AG04450 (cell line): ENCODE results near the gene TTC7B. TPM values are rescaled to one million over a fixed set of nuclear protein-coding genes. Genes with fewer than 3 reads are reported as not detected.
"Not testable (repeated sequence)": the region's sequence is repeated elsewhere in the genome, so short reads cannot be mapped to it uniquely, and the experiment has no call there.

Source experiments
- CTCF ChIA-PET: fragments of 300-600, 350-600 bp; formaldehyde crosslinking; extraction: SDS; loops from one replicate; lab custom pipeline; 2022; ENCODE audit warnings: antibody characterized with exemption, inconsistent platforms; lab: Charles Lee
- POLR2A ChIA-PET: fragments of 350-600 bp; formaldehyde crosslinking; extraction: SDS; loops from one replicate; lab custom pipeline; 2021; ENCODE audit warnings: antibody characterized with exemption, inconsistent platforms; lab: Yijun Ruan, JAX
- DNase-seq: peaks from one replicate; pipeline ENCODE4 v3.0.0-alpha.2; 2011; ENCODE audit warnings: low read depth, low spot score
- H3K27ac ChIP-seq: one replicate; pipeline ENCODE4 v1.5.1; 2012; ENCODE audit warnings: low read depth, low read length, control low read depth
- H3K27me3 ChIP-seq: one replicate; pipeline ENCODE4 v1.6.0; 2012; ENCODE audit warnings: low read length; ENCODE audit not compliant: control insufficient read depth, insufficient read depth
- H3K4me3 ChIP-seq: 2 replicates; pipeline ENCODE4 v1.5.1; 2011; ENCODE audit warnings: mild to moderate bottlenecking, low read depth, low read length, control low read depth
- H3K9me3 ChIP-seq: 2 replicates; pipeline ENCODE4 v1.5.1; 2012; ENCODE audit warnings: low read length; ENCODE audit not compliant: control insufficient read depth, insufficient read depth
- CTCF ChIP-seq: IDR thresholded peaks from 2 replicates; pipeline ENCODE4 v1.5.1; 2011; ENCODE audit warnings: low read depth, low read length, control low read depth, inconsistent platforms
- polyA minus RNA-seq: library from RNA; depleted of rRNA, polyadenylated mRNA; stranded (reverse); fragments of >200 nt; gene quantifications from 2 replicates; pipeline ENCODE4 v1.2.3, GENCODE V29; 2011; rRNA and poly(A)+ RNA removed
- polyA plus RNA-seq: library from polyadenylated mRNA; depleted of rRNA; stranded (reverse); fragments of >200 nt; gene quantifications from 2 replicates; pipeline ENCODE4 v1.2.3, GENCODE V29; 2011; rRNA removed

The TTC7B gene
- 36.0 and 37.7 TPM in 2 replicates for polyA plus RNA-seq
- polyA minus RNA-seq = 60.6 and 66.7 TPM in 2 replicates

- POLR2A ChIA-PET = interaction anchor here (0.5 kb wide), 1 partner anchor 34 kb away, joined by 4 read pairs; no protein-coding TSS in a partner anchor
- no peak within 1 kb of the TSS for H3K27ac ChIP-seq
Observed at GRCh38 chr14:90815822-90816662, at the start of gene TTC7B. TTC7B (minus strand) TSS chr14:90816430; CDS start chr14:90816295, 135 bp downstream.

GRCh38 chr14:90864741-90865140 is 48.5 kb upstream of the TTC7B start:
- no peak overlapping the region for H3K4me3 ChIP-seq
- no peak for DNase-seq
- H3K27ac ChIP-seq = no peak overlapping the region
- CTCF ChIA-PET = interaction anchor here (2.8 kb wide), 1 partner anchor 38 kb away, joined by 8 read pairs; no protein-coding TSS in a partner anchor
- no peaks in the 10 kb centered on the region for H3K27me3 ChIP-seq
- no peaks in the 10 kb centered on the region for H3K9me3 ChIP-seq
- POLR2A ChIA-PET = no interaction called here
- TF ChIP-seq CTCF = no peak

More at GRCh38 chr14:90815822-90816662, at the start of gene TTC7B:
- Histone ChIP-seq H3K27me3 (peaks cover 3% of the 10 kb centered on the region), H3K9me3 (no peaks in the 10 kb centered on the region), H3K4me3 (peak within 1 kb of the TSS; percentile 75)
- DNase-seq = no peak
- CTCF ChIA-PET = interaction anchor here (0.5 to 1.5 kb wide), 14 partner anchors 11 to 515 kb away, joined by 3 to 9 read pairs (median 3); no protein-coding TSS in a partner anchor
- peak; percentile 36 for TF ChIP-seq CTCF

GRCh38 chr14:90858511-90858910 is 42.3 kb upstream of the TTC7B start:
- peak overlapping the region; percentile 25; the same call in 1 of the 2 replicates for H3K4me3 ChIP-seq
- ChIA-PET CTCF (interaction anchor here (0.8 to 1.0 kb wide), 2 partner anchors 45 to 315 kb away, joined by 4 read pairs; no protein-coding TSS in a partner anchor), POLR2A (no interaction called here)
- H3K27me3 ChIP-seq = peaks cover 2% of the 10 kb centered on the region
- H3K27ac ChIP-seq = no peak overlapping the region
- H3K9me3 ChIP-seq = no peaks in the 10 kb centered on the region
- DNase-seq = no peak
- no peak for TF ChIP-seq CTCF

GRCh38 chr14:90857866-90858265 is 41.6 kb upstream of the TTC7B start:
- Histone ChIP-seq H3K27me3 (peaks cover 2% of the 10 kb centered on the region), H3K9me3 (no peaks in the 10 kb centered on the region), H3K27ac (no peak overlapping the region), H3K4me3 (no peak overlapping the region)
- ChIA-PET CTCF (interaction anchor here (0.8 kb wide), 1 partner anchor 45 kb away, joined by 4 read pairs; no protein-coding TSS in a partner anchor), POLR2A (no interaction called here)
- TF ChIP-seq CTCF = no peak
- no peak for DNase-seq

GRCh38 chr14:90856115-90856514 is 39.9 kb upstream of the TTC7B start:
- H3K27ac ChIP-seq, CTCF ChIA-PET, H3K4me3 ChIP-seq, H3K9me3 ChIP-seq, DNase-seq, H3K27me3 ChIP-seq: not testable (repeated sequence)
- POLR2A ChIA-PET = interaction anchor here (0.6 kb wide), 1 partner anchor 13 kb away, joined by 4 read pairs; no protein-coding TSS in a partner anchor
